Measurements from ENCODE around the gene MEOX1. TPM values are rescaled to one million over a fixed set of nuclear protein-coding genes. Genes with fewer than 3 reads are reported as not detected.

The MEOX1 gene
- total RNA-seq, 4 donors from 2014 or later = 2.7 to 6.4 (median 4.2) TPM

- Histone ChIP-seq H3K27me3 (no peaks in the 10 kb centered on the region), H3K36me3 (no peaks in the 10 kb centered on the region), H3K27ac (no peak overlapping the region), H3K9me3 (no peaks in the 10 kb centered on the region), H3K4me3 (no peak overlapping the region), H3K4me1 (peaks cover 35% of the 10 kb centered on the region)
- WGBS = 89% methylated on average over 4 of the region's 4 CpGs
- no peak for TF ChIP-seq POLR2AphosphoS5 (IDR thresholded peaks at IDR 0.05)
- no peak for TF ChIP-seq EP300 (IDR thresholded peaks at IDR 0.05)
- no peak for TF ChIP-seq CTCF (IDR thresholded peaks at IDR 0.05)
- TF ChIP-seq POLR2A (IDR thresholded peaks at IDR 0.05) = no peak
- no peak for DNase-seq (ENCODE audit: low spot score in 2 of 2)
Measured at GRCh38 chr17:43595466-43595865, 66.3 kb downstream of the MEOX1 start.

GRCh38 chr17:43591779-43592562 is 69.8 kb downstream of the MEOX1 start:
- Histone ChIP-seq H3K27me3 (no peaks in the 10 kb centered on the region), H3K27ac (peak overlapping the region; percentile 82), H3K4me1 (peaks cover 39% of the 10 kb centered on the region), H3K4me3 (peak overlapping the region; percentile 7), H3K36me3 (no peaks in the 10 kb centered on the region), H3K9me3 (no peaks in the 10 kb centered on the region)
- 19% methylated on average over 28 of the region's 28 CpGs for WGBS
- peak; percentile 85 to 89 for DNase-seq (ENCODE audit: low spot score in 2 of 2)
- TF ChIP-seq POLR2AphosphoS5 (IDR thresholded peaks at IDR 0.05) = no peak
- TF ChIP-seq CTCF (IDR thresholded peaks at IDR 0.05) = no peak
- no peak for TF ChIP-seq EP300 (IDR thresholded peaks at IDR 0.05)
- TF ChIP-seq POLR2A (IDR thresholded peaks at IDR 0.05) = no peak

GRCh38 chr17:43591001-43591400 is 70.7 kb downstream of the MEOX1 start:
- Histone ChIP-seq H3K27ac (peak overlapping the region; percentile 82), H3K4me1 (peaks cover 39% of the 10 kb centered on the region), H3K36me3 (no peaks in the 10 kb centered on the region), H3K27me3 (no peaks in the 10 kb centered on the region), H3K4me3 (no peak overlapping the region), H3K9me3 (no peaks in the 10 kb centered on the region)
- WGBS = 92% methylated on average over 3 of the region's 3 CpGs
- no peak for TF ChIP-seq EP300 (IDR thresholded peaks at IDR 0.05)
- no peak for TF ChIP-seq POLR2AphosphoS5 (IDR thresholded peaks at IDR 0.05)
- TF ChIP-seq CTCF (IDR thresholded peaks at IDR 0.05) = no peak
- TF ChIP-seq POLR2A (IDR thresholded peaks at IDR 0.05) = no peak
- no peak for DNase-seq (ENCODE audit: low spot score in 2 of 2)

Other genes with a start within 250 kb of the MEOX1 start
- 10 to 100 TPM; 31.4 to 57.1 (median 46.1) TPM for gene DHX8, start 177.9 kb downstream of the MEOX1 start, total RNA-seq
- gene ETV4, start 115.6 kb downstream of the MEOX1 start, total RNA-seq = 1 to 10 TPM; 5.6 to 7.1 (median 6.3) TPM
- not detected for gene SOST, start 96.9 kb upstream of the MEOX1 start, total RNA-seq
- gene DUSP3, start 117.1 kb upstream of the MEOX1 start, total RNA-seq = 10 to 100 TPM; 34.8 to 48.5 (median 42.7) TPM
- gene CFAP97D1, start 118.5 kb upstream of the MEOX1 start, total RNA-seq = under 1 TPM in 3 of 4 donors, not detected in 1; 0.10 to 0.48 (median 0.13) TPM
- gene MPP3, start 171.2 kb upstream of the MEOX1 start, total RNA-seq = 1 to 10 TPM; 5.4 to 8.0 (median 5.9) TPM
- gene CD300LG, start 185.3 kb upstream of the MEOX1 start, total RNA-seq = 10 to 100 TPM in 2 of 4 donors, 1 to 10 TPM in 2; 6.8 to 21.4 (median 9.5) TPM
- 1 to 10 TPM; 2.3 to 2.7 (median 2.5) TPM for gene MPP2, start 245.6 kb upstream of the MEOX1 start, total RNA-seq

All from suprapubic skin (tissue), 4 donors.